Measurements from ENCODE around the gene GSAP. TPM values are rescaled to one million over a fixed set of nuclear protein-coding genes. Genes with fewer than 3 reads are reported as not detected.

GSAP gene
- total RNA-seq, 3 donors from 2014 or later = 25.8 to 35.7 (median 27.5) TPM

GRCh38 chr7:77269360-77270093 is 146.6 kb downstream of the GSAP start:
- Histone ChIP-seq H3K4me3 (no peak overlapping the region), H3K27ac (no peak overlapping the region), H3K36me3 (no peaks in the 10 kb centered on the region), H3K4me1 (no peaks in the 10 kb centered on the region), H3K9me3 (no peaks in the 10 kb centered on the region), H3K27me3 (no peaks in the 10 kb centered on the region)
- intact Hi-C loops (cut with DNase I; ENCODE audit: low total_unique reads) = no loop called here
- DNase-seq (ENCODE audit: low spot score in 2 of 2) = no peak
- TF ChIP-seq, protein P1, sequence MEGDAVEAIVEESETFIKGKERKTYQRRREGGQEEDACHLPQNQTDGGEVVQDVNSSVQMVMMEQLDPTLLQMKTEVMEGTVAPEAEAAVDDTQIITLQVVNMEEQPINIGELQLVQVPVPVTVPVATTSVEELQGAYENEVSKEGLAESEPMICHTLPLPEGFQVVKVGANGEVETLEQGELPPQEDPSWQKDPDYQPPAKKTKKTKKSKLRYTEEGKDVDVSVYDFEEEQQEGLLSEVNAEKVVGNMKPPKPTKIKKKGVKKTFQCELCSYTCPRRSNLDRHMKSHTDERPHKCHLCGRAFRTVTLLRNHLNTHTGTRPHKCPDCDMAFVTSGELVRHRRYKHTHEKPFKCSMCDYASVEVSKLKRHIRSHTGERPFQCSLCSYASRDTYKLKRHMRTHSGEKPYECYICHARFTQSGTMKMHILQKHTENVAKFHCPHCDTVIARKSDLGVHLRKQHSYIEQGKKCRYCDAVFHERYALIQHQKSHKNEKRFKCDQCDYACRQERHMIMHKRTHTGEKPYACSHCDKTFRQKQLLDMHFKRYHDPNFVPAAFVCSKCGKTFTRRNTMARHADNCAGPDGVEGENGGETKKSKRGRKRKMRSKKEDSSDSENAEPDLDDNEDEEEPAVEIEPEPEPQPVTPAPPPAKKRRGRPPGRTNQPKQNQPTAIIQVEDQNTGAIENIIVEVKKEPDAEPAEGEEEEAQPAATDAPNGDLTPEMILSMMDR (IDR thresholded peaks at IDR 0.05) = no peak
- no peak for TF ChIP-seq POLR2A (IDR thresholded peaks at IDR 0.05)
- no peak for TF ChIP-seq POLR2AphosphoS5 (IDR thresholded peaks at IDR 0.05)

GRCh38 chr7:77266291-77266794 is 149.8 kb downstream of the GSAP start:
- Histone ChIP-seq H3K4me3 (no peak overlapping the region), H3K27ac (no peak overlapping the region), H3K27me3 (no peaks in the 10 kb centered on the region), H3K9me3 (no peaks in the 10 kb centered on the region), H3K4me1 (no peaks in the 10 kb centered on the region), H3K36me3 (no peaks in the 10 kb centered on the region)
- intact Hi-C loops (cut with DNase I; ENCODE audit: low total_unique reads) = no loop called here
- TF ChIP-seq POLR2A (IDR thresholded peaks at IDR 0.05) = no peak
- TF ChIP-seq, protein P1 (IDR thresholded peaks at IDR 0.05) = no peak
- no peak for TF ChIP-seq POLR2AphosphoS5 (IDR thresholded peaks at IDR 0.05)
- no peak for DNase-seq (ENCODE audit: low spot score in 2 of 2)

- intact Hi-C loops (cut with DNase I; ENCODE audit: low total_unique reads) = no loop called here
Observed at GRCh38 chr7:77265666-77266065, 150.5 kb downstream of the GSAP start.

DNA sequence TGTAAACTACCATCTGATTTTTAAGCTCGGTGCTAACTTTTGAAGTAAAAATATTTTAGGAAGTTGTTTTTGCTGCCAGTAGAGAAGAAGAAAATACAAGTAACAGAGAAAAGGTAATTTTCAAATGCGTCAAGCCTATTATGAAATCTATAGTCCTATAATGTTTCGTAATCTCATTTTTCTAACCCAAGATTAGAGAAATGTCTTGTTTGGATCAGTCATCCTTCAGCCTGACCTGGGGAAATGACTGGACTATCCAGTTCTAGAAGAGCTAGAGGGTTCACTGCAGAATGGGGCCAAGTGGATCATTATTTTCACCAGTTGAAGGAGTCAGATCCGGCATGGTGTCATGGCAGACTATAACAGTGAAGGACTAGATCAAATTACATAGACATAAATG is 153.8 kb downstream of the GSAP start:
- Histone ChIP-seq H3K4me3 (no peak overlapping the region), H3K9me3 (no peaks in the 10 kb centered on the region), H3K27me3 (no peaks in the 10 kb centered on the region), H3K27ac (no peak overlapping the region), H3K36me3 (no peaks in the 10 kb centered on the region), H3K4me1 (no peaks in the 10 kb centered on the region)
- intact Hi-C loops (cut with DNase I; ENCODE audit: low total_unique reads) = no loop called here
- no peak for TF ChIP-seq POLR2A (IDR thresholded peaks at IDR 0.05)
- TF ChIP-seq POLR2AphosphoS5 (IDR thresholded peaks at IDR 0.05) = no peak
- TF ChIP-seq, protein P1 (IDR thresholded peaks at IDR 0.05) = no peak
- DNase-seq (ENCODE audit: low spot score in 2 of 2) = no peak

More at GRCh38 chr7:77265666-77266065, 150.5 kb downstream of the GSAP start:
- H3K36me3 ChIP-seq = no peaks in the 10 kb centered on the region
- H3K4me1 ChIP-seq = no peaks in the 10 kb centered on the region
- no peak for DNase-seq (ENCODE audit: low spot score in 2 of 2)
- TF ChIP-seq POLR2A (IDR thresholded peaks at IDR 0.05) = no peak
- no peak for TF ChIP-seq POLR2AphosphoS5 (IDR thresholded peaks at IDR 0.05)
- TF ChIP-seq, protein P1 (IDR thresholded peaks at IDR 0.05) = no peak
- no peak overlapping the region for H3K27ac ChIP-seq
- no peaks in the 10 kb centered on the region for H3K9me3 ChIP-seq
- H3K4me3 ChIP-seq = no peak overlapping the region
- no peaks in the 10 kb centered on the region for H3K27me3 ChIP-seq

Other genes with a start within 250 kb of the GSAP start
- gene FGL2, start 216.5 kb downstream of the GSAP start, total RNA-seq = 10 to 100 TPM; 17.4 to 62.1 (median 23.3) TPM
- 100 to 1,000 TPM; 161 to 176 (median 168) TPM for gene PTPN12, start 120.9 kb upstream of the GSAP start, total RNA-seq

Data from breast epithelium (tissue), 4 donors.